Gastrocnemius medialis (tissue), 4 donors: ENCODE measurements around the gene TBX22. TPM values are rescaled to one million over a fixed set of nuclear protein-coding genes. Genes with fewer than 3 reads are reported as not detected.
"Not testable (repeated sequence)": the region's sequence is repeated elsewhere in the genome, so short reads cannot be mapped to it uniquely, and the experiment has no call there.

ENCODE experiments used
- ATAC-seq, 2 donors: fragments of 150-250 bp; one replicate each; pipeline ENCODE4 v1.9.1; 2016
- DNase-seq, 2 donors: peaks; one replicate each; pipeline ENCODE4 v3.0.0-alpha.2; 2019
- H3K27ac ChIP-seq, 4 donors: fragments of 200-600 bp; sonication (generic); 1 replicate in 1 of 4; 2 replicates in 3 of 4; pipeline ENCODE4 v1.5.1; 2016 to 2018; ENCODE audit warnings: mild to moderate bottlenecking in 2 of 4, moderate library complexity in 1 of 4
- H3K27me3 ChIP-seq, 3 donors: fragments of 200-600 bp; sonication (generic) in 2 of 3; 1 replicate in 1 of 3; 2 replicates in 2 of 3; pipeline versions ENCODE4 v1.5.1 to v1.6.0; 2016 to 2019; ENCODE audit warnings: mild to moderate bottlenecking in 1 of 3, moderate library complexity in 1 of 3
- H3K36me3 ChIP-seq, 2 donors: fragments of 200-600 bp; sonication (generic) in 1 of 2; one replicate each; pipeline ENCODE4 v1.5.1; 2017 to 2018
- H3K4me1 ChIP-seq, 2 donors: fragments of 200-600 bp; sonication (generic) in 1 of 2; one replicate each; pipeline ENCODE4 v1.5.1; 2016 to 2017; ENCODE audit warnings: mild to moderate bottlenecking in 2 of 2
- H3K4me3 ChIP-seq, 4 donors: fragments of 200-600 bp; sonication (generic) in 3 of 4; 1 replicate in 1 of 4; 2 replicates in 3 of 4; pipeline ENCODE4 v1.5.1; 2016 to 2019; ENCODE audit warnings: mild to moderate bottlenecking in 2 of 4
- H3K9me3 ChIP-seq, 3 donors: fragments of 200-600 bp; sonication (generic) in 2 of 3; 1 replicate in 1 of 3; 2 replicates in 2 of 3; pipeline ENCODE4 v1.5.1; 2016 to 2019
- POLR2A ChIP-seq, 2 donors: fragments of 450-650 bp; IDR thresholded peaks; one replicate each; pipeline ENCODE4 v1.6.1; 2017; ENCODE audit warnings: antibody characterized with exemption in 2 of 2, mild to moderate bottlenecking in 2 of 2, moderate library complexity in 2 of 2
- in situ Hi-C, 4 donors: fragments of 200-750 bp; cut with MboI; loops; one replicate each; pipeline versions ENCODE4 v1.15.0 to v1.8.0; 2017; ENCODE audit warnings: low sequenced_read_pairs in 4 of 4
- intact Hi-C: fragments of 100-400 bp; cut with DNase I; formaldehyde crosslinking; loops from one replicate; pipeline ENCODE4 v1.15.1; 2023; ENCODE audit warnings: low total_unique reads
- total RNA-seq, 4 donors: library from RNA; depleted of rRNA; stranded (reverse); fragments of >200 nt; gene quantifications; one replicate each; pipeline versions ENCODE4 v1.1.0 to v1.2.3, GENCODE V29; 2016
- TF ChIP-seq, protein P1 (sequence below), 5 experiments: fragments of 450-650 bp in 3 of 5; fragments of 200-600 bp in 2 of 5; sonication (generic) in 2 of 5; IDR thresholded peaks in 4 of 5; conservative IDR thresholded peaks in 1 of 5; 1 replicate in 4 of 5; 2 replicates in 1 of 5; pipeline ENCODE4 v1.5.1; 2016 to 2019; ENCODE audit warnings: antibody characterized with exemption in 5 of 5, mild to moderate bottlenecking in 3 of 5, moderate library complexity in 3 of 5

The TBX22 gene
- total RNA-seq, 4 donors from 2014 or later: not detected

DNA sequence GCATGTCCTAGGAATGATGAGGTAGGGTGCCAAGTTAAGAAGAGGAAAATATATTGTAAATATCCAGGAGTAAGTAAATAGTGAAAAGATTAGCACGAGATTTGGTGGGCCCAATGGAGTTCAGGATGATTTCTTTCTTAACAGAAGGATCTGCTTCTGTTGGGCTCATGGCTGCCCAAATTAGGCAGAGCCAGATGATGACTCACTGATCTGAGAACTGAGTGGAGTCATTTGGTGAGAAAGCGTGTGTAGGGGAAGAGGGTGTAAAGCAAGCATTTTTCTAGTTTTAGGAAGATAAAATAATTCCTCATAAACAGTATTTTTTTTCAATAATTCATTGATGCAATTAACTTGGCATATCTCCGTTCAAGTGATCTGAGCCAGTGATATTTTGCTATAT, 1.6 kb downstream of the TBX22 start:
- no peaks in the 10 kb centered on the region for H3K27me3 ChIP-seq
- DNase-seq (no peak), ATAC-seq (no peak)
- intact Hi-C loops: no loop called here
- no peaks in the 10 kb centered on the region for H3K9me3 ChIP-seq
- no peak overlapping the region for H3K4me3 ChIP-seq
- H3K36me3 ChIP-seq: no peaks in the 10 kb centered on the region
- TF ChIP-seq POLR2A (IDR thresholded peaks at IDR 0.05): no peak
- TF ChIP-seq, protein P1, sequence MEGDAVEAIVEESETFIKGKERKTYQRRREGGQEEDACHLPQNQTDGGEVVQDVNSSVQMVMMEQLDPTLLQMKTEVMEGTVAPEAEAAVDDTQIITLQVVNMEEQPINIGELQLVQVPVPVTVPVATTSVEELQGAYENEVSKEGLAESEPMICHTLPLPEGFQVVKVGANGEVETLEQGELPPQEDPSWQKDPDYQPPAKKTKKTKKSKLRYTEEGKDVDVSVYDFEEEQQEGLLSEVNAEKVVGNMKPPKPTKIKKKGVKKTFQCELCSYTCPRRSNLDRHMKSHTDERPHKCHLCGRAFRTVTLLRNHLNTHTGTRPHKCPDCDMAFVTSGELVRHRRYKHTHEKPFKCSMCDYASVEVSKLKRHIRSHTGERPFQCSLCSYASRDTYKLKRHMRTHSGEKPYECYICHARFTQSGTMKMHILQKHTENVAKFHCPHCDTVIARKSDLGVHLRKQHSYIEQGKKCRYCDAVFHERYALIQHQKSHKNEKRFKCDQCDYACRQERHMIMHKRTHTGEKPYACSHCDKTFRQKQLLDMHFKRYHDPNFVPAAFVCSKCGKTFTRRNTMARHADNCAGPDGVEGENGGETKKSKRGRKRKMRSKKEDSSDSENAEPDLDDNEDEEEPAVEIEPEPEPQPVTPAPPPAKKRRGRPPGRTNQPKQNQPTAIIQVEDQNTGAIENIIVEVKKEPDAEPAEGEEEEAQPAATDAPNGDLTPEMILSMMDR (IDR thresholded peaks at IDR 0.05 in 4 of 5, conservative IDR thresholded peaks at IDR 0.05 in 1 of 5): no peak
- in situ Hi-C loops: no loop called here
- H3K4me1 ChIP-seq: no peaks in the 10 kb centered on the region
- no peak overlapping the region for H3K27ac ChIP-seq

- no peaks in the 10 kb centered on the region for H3K4me1 ChIP-seq
- in situ Hi-C loops (no loop called here), intact Hi-C loops (no loop called here)
- no peak overlapping the region for H3K27ac ChIP-seq
- ATAC-seq (no peak), DNase-seq (no peak)
- no peaks in the 10 kb centered on the region for H3K36me3 ChIP-seq
- no peaks in the 10 kb centered on the region for H3K27me3 ChIP-seq
- TF ChIP-seq POLR2A (IDR thresholded peaks at IDR 0.05): no peak
- TF ChIP-seq, protein P1 (IDR thresholded peaks at IDR 0.05 in 4 of 5, conservative IDR thresholded peaks at IDR 0.05 in 1 of 5): no peak
- no peaks in the 10 kb centered on the region for H3K9me3 ChIP-seq
- no peak overlapping the region for H3K4me3 ChIP-seq
Measured at GRCh38 chrX:80021621-80022020, 7.1 kb downstream of the TBX22 start.

- Histone ChIP-seq H3K27ac (no peak overlapping the region), H3K4me3 (no peak overlapping the region), H3K36me3 (no peaks in the 10 kb centered on the region), H3K9me3 (no peaks in the 10 kb centered on the region), H3K27me3 (no peaks in the 10 kb centered on the region), H3K4me1 (no peaks in the 10 kb centered on the region)
- no peak for DNase-seq
- in situ Hi-C loops: no loop called here
- no peak for TF ChIP-seq POLR2A (IDR thresholded peaks at IDR 0.05)
- TF ChIP-seq, protein P1 (IDR thresholded peaks at IDR 0.05 in 4 of 5, conservative IDR thresholded peaks at IDR 0.05 in 1 of 5): no peak
- intact Hi-C loops: no loop called here
- no peak for ATAC-seq
Measured at GRCh38 chrX:80022363-80023031, 7.9 kb downstream of the TBX22 start.

DNA sequence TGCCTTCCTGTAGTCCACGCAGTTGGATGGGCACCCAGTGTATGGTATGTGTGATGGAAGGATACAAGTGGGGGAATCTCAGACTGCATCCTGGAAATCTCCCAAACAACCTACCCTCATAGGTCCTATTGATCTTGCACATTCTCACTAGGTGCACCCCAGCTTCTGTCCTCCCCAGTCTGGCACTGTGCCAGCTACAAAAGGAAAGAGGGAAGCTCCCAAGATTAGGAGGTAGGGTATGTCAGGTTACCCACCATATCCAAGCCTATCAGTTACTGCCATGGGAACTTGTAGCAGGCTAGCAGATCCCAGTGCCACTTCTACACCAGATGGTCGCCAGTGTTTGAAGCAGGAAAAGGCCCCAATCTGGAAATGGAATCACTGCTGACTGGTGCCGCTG, 11.6 kb downstream of the TBX22 start:
- Histone ChIP-seq H3K27ac (no peak overlapping the region), H3K4me3 (no peak overlapping the region), H3K4me1 (no peaks in the 10 kb centered on the region), H3K9me3 (no peaks in the 10 kb centered on the region), H3K36me3 (no peaks in the 10 kb centered on the region), H3K27me3 (no peaks in the 10 kb centered on the region)
- TF ChIP-seq, protein P1 (IDR thresholded peaks at IDR 0.05 in 4 of 5, conservative IDR thresholded peaks at IDR 0.05 in 1 of 5): no peak
- no peak for TF ChIP-seq POLR2A (IDR thresholded peaks at IDR 0.05)
- ATAC-seq: no peak
- intact Hi-C loops (no loop called here), in situ Hi-C loops (no loop called here)
- DNase-seq: no peak

DNA sequence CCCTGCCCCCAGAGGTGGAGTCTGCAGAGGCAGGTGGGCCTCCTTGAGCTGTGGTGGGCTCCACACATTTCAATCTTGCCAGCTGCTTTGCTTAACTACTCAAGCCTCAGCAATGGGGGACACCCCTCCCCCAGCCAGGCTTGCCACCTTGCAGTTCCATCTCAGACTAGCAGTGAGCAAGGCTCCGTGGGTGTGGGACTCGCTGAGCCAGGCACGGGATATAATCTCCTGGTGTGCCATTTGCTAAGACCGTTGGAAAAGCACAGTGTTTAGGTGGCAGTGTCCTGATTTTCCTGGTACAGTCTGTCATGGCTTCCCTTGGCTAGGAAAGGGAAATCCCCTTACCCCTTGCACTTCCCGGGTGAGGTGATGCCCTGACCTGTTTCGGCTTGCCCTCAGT, 51.6 kb downstream of the TBX22 start:
- H3K27me3 ChIP-seq, H3K27ac ChIP-seq, H3K4me3 ChIP-seq, intact Hi-C loops, H3K36me3 ChIP-seq, in situ Hi-C loops, DNase-seq, H3K4me1 ChIP-seq, H3K9me3 ChIP-seq, ATAC-seq: not testable (repeated sequence)

GRCh38 chrX:80075625-80076024, 61.1 kb downstream of the TBX22 start:
- DNase-seq, H3K4me1 ChIP-seq, H3K4me3 ChIP-seq, H3K27ac ChIP-seq, H3K27me3 ChIP-seq, H3K9me3 ChIP-seq, ATAC-seq, H3K36me3 ChIP-seq, in situ Hi-C loops, intact Hi-C loops: not testable (repeated sequence)
